ENCODE results near the gene SLC4A1AP. TPM values are rescaled to one million over a fixed set of nuclear protein-coding genes. Genes with fewer than 3 reads are reported as not detected.

SLC4A1AP gene
- total RNA-seq, 1 experiment from 2014 or later = 29.7 TPM

DNA sequence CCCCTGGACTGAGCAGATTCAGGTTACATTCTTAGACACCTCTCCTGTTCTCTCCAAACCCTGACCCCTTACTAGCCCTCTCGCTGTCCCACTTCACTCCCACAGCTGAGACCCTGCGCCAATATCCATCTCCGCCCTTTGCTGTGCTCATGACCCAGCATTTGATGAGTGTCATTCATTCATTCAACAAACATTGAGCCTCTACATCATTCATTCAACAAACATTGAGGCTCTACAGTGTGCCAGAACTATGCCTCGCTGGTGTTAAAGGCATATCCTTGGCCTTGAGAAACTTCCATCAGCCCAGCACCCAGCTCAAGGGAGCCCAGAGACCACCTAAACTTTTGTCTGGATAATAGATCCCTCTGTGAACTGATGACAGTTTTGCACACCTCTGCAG is 65.9 kb downstream of the SLC4A1AP start:
- DNase-seq (ENCODE audit: low spot score) = no peak
- Histone ChIP-seq H3K4me3 (ENCODE audit: low read depth, low read length, poor library complexity, severe bottlenecking) (no peak overlapping the region), H3K9me3 (ENCODE audit: low read depth, low read length, poor library complexity, severe bottlenecking) (no peaks in the 10 kb centered on the region), H3K4me1 (ENCODE audit: insufficient read depth, low read length, poor library complexity, severe bottlenecking) (no peaks in the 10 kb centered on the region), H3K36me3 (ENCODE audit: insufficient read depth, low read length, poor library complexity, severe bottlenecking) (no peaks in the 10 kb centered on the region), H3K27me3 (replicated peaks; ENCODE audit: insufficient read depth, low read depth, low read length, poor library complexity) (no peaks in the 10 kb centered on the region), H3K27ac (ENCODE audit: low read depth, low read length, poor library complexity, severe bottlenecking) (no peak overlapping the region)
- BruUV-seq (replicated peaks) = no TSS peak
- CTCF ChIA-PET = no interaction called here
- TF ChIP-seq, protein P1, sequence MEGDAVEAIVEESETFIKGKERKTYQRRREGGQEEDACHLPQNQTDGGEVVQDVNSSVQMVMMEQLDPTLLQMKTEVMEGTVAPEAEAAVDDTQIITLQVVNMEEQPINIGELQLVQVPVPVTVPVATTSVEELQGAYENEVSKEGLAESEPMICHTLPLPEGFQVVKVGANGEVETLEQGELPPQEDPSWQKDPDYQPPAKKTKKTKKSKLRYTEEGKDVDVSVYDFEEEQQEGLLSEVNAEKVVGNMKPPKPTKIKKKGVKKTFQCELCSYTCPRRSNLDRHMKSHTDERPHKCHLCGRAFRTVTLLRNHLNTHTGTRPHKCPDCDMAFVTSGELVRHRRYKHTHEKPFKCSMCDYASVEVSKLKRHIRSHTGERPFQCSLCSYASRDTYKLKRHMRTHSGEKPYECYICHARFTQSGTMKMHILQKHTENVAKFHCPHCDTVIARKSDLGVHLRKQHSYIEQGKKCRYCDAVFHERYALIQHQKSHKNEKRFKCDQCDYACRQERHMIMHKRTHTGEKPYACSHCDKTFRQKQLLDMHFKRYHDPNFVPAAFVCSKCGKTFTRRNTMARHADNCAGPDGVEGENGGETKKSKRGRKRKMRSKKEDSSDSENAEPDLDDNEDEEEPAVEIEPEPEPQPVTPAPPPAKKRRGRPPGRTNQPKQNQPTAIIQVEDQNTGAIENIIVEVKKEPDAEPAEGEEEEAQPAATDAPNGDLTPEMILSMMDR (conservative IDR thresholded peaks at IDR 0.05; ENCODE audit: low read depth, low read length) = no peak
- no peak for TF ChIP-seq EZH2 (IDR thresholded peaks at IDR 0.05; ENCODE audit: borderline replicate concordance, low read depth, low read length, poor library complexity, severe bottlenecking)
- POLR2A ChIA-PET (ENCODE audit: low non-redundant PET) = no interaction called here
- intact Hi-C loops (cut with micrococcal nuclease; ENCODE audit: unreplicated experiment) = no loop called here

DNA sequence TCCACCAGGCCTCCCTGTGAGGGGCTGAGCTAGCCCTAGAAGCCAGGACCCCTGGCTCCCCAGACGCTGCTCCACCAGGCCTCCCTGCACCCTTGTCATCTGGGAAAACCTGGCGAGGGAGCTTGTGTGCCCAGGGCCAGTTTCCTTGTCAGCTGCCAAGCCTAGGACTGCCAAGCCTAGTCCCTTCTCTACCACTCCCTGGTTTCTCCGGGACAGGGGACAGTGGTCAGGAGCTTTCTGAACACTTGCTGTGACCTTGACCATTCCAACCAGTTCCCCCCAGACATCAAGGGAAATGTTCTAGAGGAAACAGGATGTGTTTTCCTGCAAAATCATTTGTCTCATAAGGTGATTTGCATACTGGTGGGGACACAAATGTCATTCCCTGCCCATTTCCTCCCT is 66.6 kb downstream of the SLC4A1AP start:
- H3K4me1 ChIP-seq (ENCODE audit: insufficient read depth, low read length, poor library complexity, severe bottlenecking) = no peaks in the 10 kb centered on the region
- BruUV-seq (replicated peaks) = no TSS peak
- no peak for DNase-seq (ENCODE audit: low spot score)
- H3K27ac ChIP-seq (ENCODE audit: low read depth, low read length, poor library complexity, severe bottlenecking) = no peak overlapping the region
- TF ChIP-seq, protein P1 (conservative IDR thresholded peaks at IDR 0.05; ENCODE audit: low read depth, low read length) = no peak
- no peak for TF ChIP-seq EZH2 (IDR thresholded peaks at IDR 0.05; ENCODE audit: borderline replicate concordance, low read depth, low read length, poor library complexity, severe bottlenecking)
- no peaks in the 10 kb centered on the region for H3K9me3 ChIP-seq (ENCODE audit: low read depth, low read length, poor library complexity, severe bottlenecking)
- H3K4me3 ChIP-seq (ENCODE audit: low read depth, low read length, poor library complexity, severe bottlenecking) = no peak overlapping the region
- ChIA-PET CTCF (no interaction called here), POLR2A (ENCODE audit: low non-redundant PET) (no interaction called here)
- intact Hi-C loops (cut with micrococcal nuclease; ENCODE audit: unreplicated experiment) = no loop called here
- no peaks in the 10 kb centered on the region for H3K36me3 ChIP-seq (ENCODE audit: insufficient read depth, low read length, poor library complexity, severe bottlenecking)
- H3K27me3 ChIP-seq (replicated peaks; ENCODE audit: insufficient read depth, low read depth, low read length, poor library complexity) = no peaks in the 10 kb centered on the region

DNA sequence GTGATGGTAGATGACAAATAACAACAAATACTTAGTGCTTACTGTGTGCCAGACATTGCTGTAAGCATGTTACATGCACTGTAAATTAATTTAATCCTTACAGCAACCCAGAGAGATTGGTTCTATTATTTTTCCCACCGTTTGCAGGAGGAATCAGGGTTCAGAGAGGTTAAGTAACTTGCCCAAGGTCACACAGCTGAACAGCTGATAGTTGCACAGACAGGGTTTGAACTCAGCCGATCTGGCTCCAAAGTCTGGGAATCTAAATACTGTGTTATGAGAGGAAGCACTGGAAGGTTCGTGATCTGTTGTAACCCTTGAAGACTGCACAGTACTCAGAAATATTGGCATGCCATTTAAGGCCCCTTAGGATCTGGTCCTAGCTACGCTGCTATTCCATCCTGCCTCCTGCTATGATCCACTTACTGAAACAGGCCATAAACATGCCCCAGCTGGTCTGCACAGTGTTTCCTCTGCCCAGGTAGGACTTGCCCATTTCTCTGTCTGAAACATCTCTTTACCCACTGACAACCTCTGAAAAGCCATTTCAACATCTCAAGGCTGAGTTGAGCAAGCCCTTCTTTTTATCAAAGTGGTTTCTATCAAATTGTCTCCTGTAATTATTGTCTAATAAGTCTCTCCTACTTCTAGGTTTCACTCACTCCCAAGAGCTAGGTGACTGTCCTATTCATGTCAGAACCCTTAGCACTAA is 67.4 kb downstream of the SLC4A1AP start:
- no peak for DNase-seq (ENCODE audit: low spot score)
- ChIA-PET CTCF (no interaction called here), POLR2A (ENCODE audit: low non-redundant PET) (interaction anchor here (0.5 kb wide), 1 partner anchor 385 kb away, joined by 3 read pairs; no protein-coding TSS in a partner anchor)
- H3K4me1 ChIP-seq (ENCODE audit: insufficient read depth, low read length, poor library complexity, severe bottlenecking) = no peaks in the 10 kb centered on the region
- BruUV-seq (replicated peaks) = no TSS peak
- TF ChIP-seq EZH2 (IDR thresholded peaks at IDR 0.05; ENCODE audit: borderline replicate concordance, low read depth, low read length, poor library complexity, severe bottlenecking) = no peak
- TF ChIP-seq, protein P1 (conservative IDR thresholded peaks at IDR 0.05; ENCODE audit: low read depth, low read length) = no peak
- no peak overlapping the region for H3K27ac ChIP-seq (ENCODE audit: low read depth, low read length, poor library complexity, severe bottlenecking)
- H3K27me3 ChIP-seq (replicated peaks; ENCODE audit: insufficient read depth, low read depth, low read length, poor library complexity) = no peaks in the 10 kb centered on the region
- H3K4me3 ChIP-seq (ENCODE audit: low read depth, low read length, poor library complexity, severe bottlenecking) = no peak overlapping the region
- no peaks in the 10 kb centered on the region for H3K36me3 ChIP-seq (ENCODE audit: insufficient read depth, low read length, poor library complexity, severe bottlenecking)
- no peaks in the 10 kb centered on the region for H3K9me3 ChIP-seq (ENCODE audit: low read depth, low read length, poor library complexity, severe bottlenecking)
- intact Hi-C loops (cut with micrococcal nuclease; ENCODE audit: unreplicated experiment) = no loop called here

Data from A673 (cell line).